K562 (cell line): ENCODE measurements around the gene IL17RC. TPM values are rescaled to one million over a fixed set of nuclear protein-coding genes. Genes with fewer than 3 reads are reported as not detected.

Source experiments
- CUX1 ChIP-seq: fragments of 200-800 bp; sonication (Bioruptor generic); IDR thresholded peaks from 2 replicates; pipeline ENCODE4 v1.6.1; 2016; ENCODE audit warnings: missing genetic modification characterization, missing compliant biosample characterization
- ELF1 ChIP-seq: fragments of 200-800 bp; sonication (Bioruptor generic); IDR thresholded peaks from 2 replicates; pipeline ENCODE4 v1.6.1; 2016; ENCODE audit warnings: missing genetic modification characterization, missing compliant biosample characterization
- ELK3 ChIP-seq: fragments of 450-650 bp; formaldehyde crosslinking; IDR thresholded peaks from 2 replicates; pipeline ENCODE4 v1.4.0; 2020; ENCODE audit warnings: mild to moderate bottlenecking
- FOXJ2 ChIP-seq: fragments of 200-800 bp; sonication (Bioruptor generic); IDR thresholded peaks from 2 replicates; pipeline ENCODE4 v1.6.1; 2016; ENCODE audit warnings: missing genetic modification characterization, missing compliant biosample characterization
- MYC ChIP-seq, 2 experiments: fragments of 250-450 bp in 1 of 2; sonication (Bioruptor Pico) in 1 of 2; IDR thresholded peaks; 2 replicates each; pipeline versions ENCODE4 v1.5.1 to v1.6.1; 2012 to 2021; ENCODE audit warnings: low read depth in 2 of 2, borderline replicate concordance in 1 of 2, improper control_type of control experiment in 1 of 2, low read length in 1 of 2, mild to moderate bottlenecking in 1 of 2, moderate library complexity in 1 of 2
- MYNN ChIP-seq, 2 experiments: sonication (generic); formaldehyde crosslinking in 1 of 2; IDR thresholded peaks; 2 replicates each; pipeline versions ENCODE4 v1.5.0 to v1.6.1; 2016 to 2020; ENCODE audit warnings: antibody characterized with exemption in 1 of 2, missing genetic modification reagents in 1 of 2
- NKRF ChIP-seq: fragments of 450-650 bp; IDR thresholded peaks from 2 replicates; pipeline ENCODE4 v1.6.1; 2016; ENCODE audit warnings: borderline replicate concordance
- PPARD ChIP-seq: fragments of 250-450 bp; sonication (Bioruptor Pico); IDR thresholded peaks from 2 replicates; pipeline ENCODE4 v1.8.0; 2022; ENCODE audit warnings: inconsistent platforms, mild to moderate bottlenecking, moderate library complexity
- TSC22D4 ChIP-seq: fragments of 450-650 bp; IDR thresholded peaks from 2 replicates; pipeline ENCODE4 v1.6.1; 2016; ENCODE audit warnings: missing genetic modification characterization, missing biosample characterization, control low read depth
- ZNF354B ChIP-seq: fragments of 250-450 bp; sonication (Bioruptor Pico); IDR thresholded peaks from 2 replicates; pipeline ENCODE4 v1.4.0; 2020
- ZNF764 ChIP-seq: fragments of 250-450 bp; sonication (Bioruptor Pico); IDR thresholded peaks from 2 replicates; pipeline ENCODE4 v1.4.0; 2020; ENCODE audit warnings: low read depth, mild to moderate bottlenecking, moderate library complexity
- polyA plus RNA-seq, 8 experiments: library from polyadenylated mRNA; depleted of rRNA in 4 of 8; stranded (reverse) in 5 of 8; unstranded in 3 of 8; fragments of >200 nt; fragmentation: Nextera tagmentation in 2 of 8; fragmentation: Illumina TruSeq in 1 of 8; extraction: Ambion mirVana in 2 of 8; extraction: Trizol in 1 of 8; gene quantifications; 2 replicates each; pipeline versions ENCODE4 v1.2.1 to v1.2.3, GENCODE V29; 2011 to 2014; ENCODE audit warnings: inconsistent platforms in 1 of 8, missing spikeins in 1 of 8
- total RNA-seq, 7 experiments: library from RNA; depleted of rRNA in 6 of 7; stranded (reverse); fragments of >200 nt in 6 of 7; fragmentation: Illumina TruSeq in 2 of 7; extraction: Trizol in 2 of 7; gene quantifications; 2 replicates each; pipeline versions ENCODE4 v1.2.1 to v1.2.3, GENCODE V29; 2011 to 2021; ENCODE audit warnings: low replicate concordance in 1 of 7
- TF ChIP-seq, protein P1 (sequence below): fragments of 250-450 bp; sonication (Bioruptor Pico); IDR thresholded peaks from 2 replicates; pipeline ENCODE4 v1.5.0; 2021; ENCODE audit warnings: mild to moderate bottlenecking, moderate library complexity

The IL17RC gene
- total and polyA plus RNA-seq, 9 of the 15 experiments (the other 6 are each of a cell fraction or from before 2014, with no cell fraction given), result 0.15 to 11.4 (median 7.1) TPM; not detected in 1

DNA sequence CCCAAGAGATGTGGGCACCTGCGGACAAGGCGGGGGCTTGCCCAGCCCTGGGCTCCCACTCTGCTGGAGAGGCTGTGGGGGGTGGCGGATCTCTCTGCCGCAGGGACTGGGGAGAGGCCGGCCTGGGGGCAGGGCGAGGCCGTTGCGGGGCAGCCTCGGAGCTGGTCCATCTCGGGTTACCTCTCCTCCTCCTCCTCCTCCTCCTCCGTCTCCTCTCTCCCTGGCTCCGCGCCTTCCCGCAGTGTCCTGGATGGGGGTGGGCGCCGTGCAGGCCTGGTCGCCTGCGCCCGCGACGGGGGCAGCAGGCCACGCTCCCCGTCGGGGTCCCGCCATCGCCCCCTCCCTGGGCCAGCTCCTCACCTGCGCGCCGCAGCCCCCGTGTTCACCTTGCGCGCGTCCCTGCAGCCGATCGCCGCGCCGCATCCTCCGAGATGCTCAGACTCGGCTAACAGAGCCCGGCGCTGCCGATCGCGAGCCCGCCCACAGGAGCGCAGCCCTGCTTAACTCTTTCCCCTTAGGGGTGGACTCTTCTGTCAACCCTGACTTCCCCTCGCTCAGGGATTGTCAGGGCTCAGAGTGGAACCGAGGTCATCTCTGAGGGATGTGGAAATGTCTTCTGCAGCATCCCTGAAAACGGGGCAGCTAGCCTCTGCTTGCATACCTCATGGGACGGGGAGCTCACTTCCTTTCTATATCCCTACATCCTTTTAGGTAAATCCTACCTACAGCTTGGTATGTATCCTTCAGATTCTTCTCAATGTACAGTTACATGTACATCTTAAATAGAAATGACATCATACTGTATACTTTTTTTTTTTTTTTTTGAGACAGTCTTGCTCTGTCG lies 35.3 kb downstream of the IL17RC start, which contains the start of gene PRRT3 (continued):
- TF ChIP-seq NKRF (peak; percentile 29; the same call in 1 of the 2 replicates), PPARD (CRISPR knock-in tag) (no peak), ELF1 (tag) (no peak), ZNF354B (CRISPR knock-in tag) (no peak), ELK3 (CRISPR knock-in tag) (no peak), MYC (IDR thresholded peaks at IDR 0.05; ENCODE audit: low read depth, low read length) (no peak), MYC (CRISPR knock-in tag; IDR thresholded peaks at IDR 0.05; ENCODE audit: borderline replicate concordance, low read depth) (no peak), MYNN (IDR thresholded peaks at IDR 0.05) (no peak), MYNN (CRISPR knock-in tag; IDR thresholded peaks at IDR 0.05) (no peak), FOXJ2 (tag) (no peak), ZNF764 (CRISPR knock-in tag) (no peak), CUX1 (no peak), TSC22D4 (tag) (no peak)
- TF ChIP-seq, protein P1, sequence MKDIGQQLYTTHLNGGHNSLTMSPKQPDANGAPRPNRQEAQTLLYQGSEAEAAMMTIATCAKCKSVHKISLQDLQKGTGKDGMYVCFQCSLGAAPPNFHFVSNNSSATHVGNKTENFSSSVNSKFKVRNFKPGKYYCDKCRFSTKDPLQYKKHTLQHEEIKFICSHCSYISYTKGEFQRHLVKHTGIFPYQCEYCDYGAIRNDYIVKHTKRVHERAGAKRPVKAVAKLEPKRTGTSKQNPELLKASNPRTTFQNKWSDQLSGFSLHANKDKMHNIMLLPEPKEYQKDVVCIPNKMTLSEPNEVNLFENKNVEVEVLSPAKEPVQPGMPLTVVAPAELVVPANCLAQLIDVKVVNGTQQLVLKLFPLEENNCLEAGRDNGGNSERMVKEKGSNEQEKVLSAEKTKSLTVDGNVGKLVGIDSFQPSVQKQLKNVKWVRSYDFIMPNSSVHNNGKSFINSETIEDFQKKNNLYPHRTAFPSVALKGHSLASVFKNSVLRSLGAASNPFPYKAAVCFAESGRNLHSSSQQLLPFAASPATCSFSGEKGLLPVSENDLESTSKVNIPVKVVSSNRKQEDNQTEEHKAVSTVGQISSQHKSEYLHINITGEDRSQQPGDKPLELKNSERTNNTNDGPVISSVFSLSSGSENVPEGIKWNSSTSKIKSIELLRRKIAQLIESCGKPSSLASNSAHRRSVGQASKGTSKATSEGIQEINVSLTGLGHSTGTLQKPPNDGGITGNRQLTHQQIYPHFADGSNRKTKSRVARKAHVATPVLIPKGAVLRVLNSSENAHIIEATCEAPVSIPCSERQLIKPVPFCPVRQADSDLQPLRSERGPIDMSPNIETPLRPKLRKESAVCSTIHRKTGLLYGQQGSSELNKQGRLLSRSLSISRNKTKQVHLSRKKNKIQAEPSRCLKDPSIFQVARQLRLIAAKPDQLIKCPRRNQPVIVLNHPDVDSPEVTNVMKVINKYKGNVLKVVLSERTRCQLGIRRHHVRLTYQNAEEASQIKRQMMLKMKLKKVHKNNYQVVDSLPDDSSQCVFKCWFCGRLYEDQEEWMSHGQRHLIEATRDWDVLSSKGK (CRISPR knock-in tag), result no peak
